ENCODE data around the gene ATP8B3. TPM values are rescaled to one million over a fixed set of nuclear protein-coding genes. Genes with fewer than 3 reads are reported as not detected.
"Not testable (repeated sequence)": the region's sequence is repeated elsewhere in the genome, so short reads cannot be mapped to it uniquely, and the experiment has no call there.

ATP8B3 gene
- total RNA-seq, 3 donors from 2014 or later = 0.37 to 0.66 (median 0.43) TPM

DNA sequence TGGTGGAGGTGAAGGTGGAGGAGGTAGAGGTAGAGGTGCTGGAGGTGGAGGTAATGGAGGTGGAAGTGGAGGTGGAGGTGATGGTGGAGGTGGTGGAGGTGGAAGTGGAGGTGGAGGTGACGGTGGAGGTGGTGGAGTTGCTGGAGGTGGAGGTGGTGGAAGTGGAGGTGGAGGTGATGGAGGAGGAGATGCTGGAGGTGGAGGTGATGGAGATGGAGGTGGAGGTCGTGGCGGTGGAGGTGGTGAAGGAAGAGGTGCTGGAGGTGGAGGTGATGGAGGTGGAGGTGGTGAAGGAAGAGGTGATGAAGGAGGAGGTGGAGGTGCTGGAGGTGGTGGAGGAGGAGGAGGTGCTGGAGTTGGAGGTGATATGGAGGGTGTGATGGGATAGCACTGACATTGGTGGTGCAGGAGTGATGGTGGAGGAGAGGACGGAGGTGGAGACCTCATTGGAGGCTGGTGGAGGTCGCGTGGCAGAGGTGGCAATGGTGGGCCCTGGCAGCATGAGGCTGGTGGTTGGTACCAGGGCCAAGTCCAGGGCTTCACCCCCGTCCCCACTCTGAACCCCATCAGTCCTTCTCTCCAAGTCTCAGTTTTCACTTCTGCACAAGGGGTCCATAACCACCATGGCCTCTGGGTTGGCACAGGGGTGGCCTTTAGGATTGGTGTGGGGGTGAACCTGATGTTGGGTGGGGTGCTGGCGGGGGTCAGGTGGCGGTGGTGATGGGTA, 43.0 kb downstream of the ATP8B3 start:
- no peaks in the 10 kb centered on the region for H3K4me1 Mint-ChIP-seq (ENCODE audit: low read depth)
- DNase-seq = no peak
- ATAC-seq = no peak

DNA sequence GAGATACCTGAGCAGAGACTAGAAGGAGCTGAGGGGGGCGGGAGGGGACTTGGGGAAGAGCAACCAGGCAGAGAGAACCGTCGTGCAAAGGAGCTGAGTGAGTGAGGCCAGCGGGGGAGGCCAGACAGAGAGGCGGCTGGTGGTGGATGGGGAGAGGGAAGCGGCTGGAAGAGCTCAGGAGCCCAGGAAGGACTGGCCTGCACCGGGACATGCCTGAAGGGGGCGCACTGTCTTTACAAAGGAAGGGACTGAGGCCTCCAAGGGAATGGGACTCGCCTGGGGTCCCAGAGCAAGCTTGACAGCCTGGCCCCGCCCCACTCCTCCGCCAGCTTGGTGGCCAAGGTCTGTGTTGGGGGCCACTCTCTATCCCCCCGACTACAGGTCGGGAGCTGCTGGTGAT, 43.8 kb downstream of the ATP8B3 start:
- no peak overlapping the region for H3K4me3 Mint-ChIP-seq
- ATAC-seq = no peak
- no peak for DNase-seq
- H3K9me3 Mint-ChIP-seq = peaks cover 15% of the 10 kb centered on the region
- no peaks in the 10 kb centered on the region for H3K4me1 Mint-ChIP-seq (ENCODE audit: low read depth)
- peaks cover 85% of the 10 kb centered on the region for H3K27me3 Mint-ChIP-seq (ENCODE audit: low read depth)
- H3K36me3 Mint-ChIP-seq (ENCODE audit: insufficient read depth) = no peaks in the 10 kb centered on the region

More for the DNA sequence above, 43.0 kb downstream of the ATP8B3 start:
- Mint-ChIP-seq H3K27me3 (ENCODE audit: low read depth) (peaks cover 85% of the 10 kb centered on the region), H3K4me3 (no peak overlapping the region), H3K9me3 (peaks cover 15% of the 10 kb centered on the region), H3K36me3 (ENCODE audit: insufficient read depth) (no peaks in the 10 kb centered on the region)

DNA sequence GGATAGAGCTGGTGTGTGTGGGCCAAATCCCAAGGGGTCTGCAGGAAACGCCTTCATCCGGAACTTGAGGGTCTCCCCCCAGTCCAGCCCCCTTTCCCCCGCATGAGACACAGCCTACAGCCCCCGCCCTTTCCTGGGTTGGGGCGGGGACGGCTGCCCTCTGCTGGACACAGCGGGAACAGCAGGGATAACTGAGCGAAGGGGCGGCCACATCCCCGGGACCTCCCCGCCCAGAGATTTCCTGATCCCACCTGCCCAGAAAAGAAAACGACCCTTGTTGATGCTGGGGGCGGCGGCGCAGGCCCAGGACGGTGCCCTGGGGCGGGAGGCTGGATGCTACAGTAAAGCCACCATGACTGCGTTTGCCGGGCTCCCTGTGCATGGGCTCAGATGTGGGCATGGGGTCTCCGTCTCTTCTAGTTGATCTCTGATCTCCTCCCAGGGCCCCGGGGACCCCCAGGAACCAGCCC, 44.6 kb downstream of the ATP8B3 start:
- H3K4me3 Mint-ChIP-seq = no peak overlapping the region
- no peaks in the 10 kb centered on the region for H3K36me3 Mint-ChIP-seq (ENCODE audit: insufficient read depth)
- DNase-seq (peak; percentile 63), ATAC-seq (peak; percentile 67 to 69)
- H3K4me1 Mint-ChIP-seq (ENCODE audit: low read depth) = no peaks in the 10 kb centered on the region
- peaks cover 15% of the 10 kb centered on the region for H3K9me3 Mint-ChIP-seq
- peaks cover 83% of the 10 kb centered on the region for H3K27me3 Mint-ChIP-seq (ENCODE audit: low read depth)

GRCh38 chr19:1766800-1767352, 45.2 kb downstream of the ATP8B3 start:
- ATAC-seq = peak in 1 of 2 donors; percentile 16
- Mint-ChIP-seq H3K4me1 (ENCODE audit: low read depth) (no peaks in the 10 kb centered on the region), H3K36me3 (ENCODE audit: insufficient read depth) (no peaks in the 10 kb centered on the region), H3K27me3 (ENCODE audit: low read depth) (peaks cover 81% of the 10 kb centered on the region), H3K4me3 (no peak overlapping the region), H3K9me3 (peaks cover 15% of the 10 kb centered on the region)
- no peak for DNase-seq

GRCh38 chr19:1765904-1766799, 45.9 kb downstream of the ATP8B3 start:
- Mint-ChIP-seq H3K4me3 (no peak overlapping the region), H3K36me3 (ENCODE audit: insufficient read depth) (no peaks in the 10 kb centered on the region), H3K27me3 (ENCODE audit: low read depth) (peaks cover 85% of the 10 kb centered on the region), H3K4me1 (ENCODE audit: low read depth) (no peaks in the 10 kb centered on the region), H3K9me3 (peaks cover 10% of the 10 kb centered on the region)
- ATAC-seq (peak in 1 of 2 donors; percentile 9), DNase-seq (no peak)

DNA sequence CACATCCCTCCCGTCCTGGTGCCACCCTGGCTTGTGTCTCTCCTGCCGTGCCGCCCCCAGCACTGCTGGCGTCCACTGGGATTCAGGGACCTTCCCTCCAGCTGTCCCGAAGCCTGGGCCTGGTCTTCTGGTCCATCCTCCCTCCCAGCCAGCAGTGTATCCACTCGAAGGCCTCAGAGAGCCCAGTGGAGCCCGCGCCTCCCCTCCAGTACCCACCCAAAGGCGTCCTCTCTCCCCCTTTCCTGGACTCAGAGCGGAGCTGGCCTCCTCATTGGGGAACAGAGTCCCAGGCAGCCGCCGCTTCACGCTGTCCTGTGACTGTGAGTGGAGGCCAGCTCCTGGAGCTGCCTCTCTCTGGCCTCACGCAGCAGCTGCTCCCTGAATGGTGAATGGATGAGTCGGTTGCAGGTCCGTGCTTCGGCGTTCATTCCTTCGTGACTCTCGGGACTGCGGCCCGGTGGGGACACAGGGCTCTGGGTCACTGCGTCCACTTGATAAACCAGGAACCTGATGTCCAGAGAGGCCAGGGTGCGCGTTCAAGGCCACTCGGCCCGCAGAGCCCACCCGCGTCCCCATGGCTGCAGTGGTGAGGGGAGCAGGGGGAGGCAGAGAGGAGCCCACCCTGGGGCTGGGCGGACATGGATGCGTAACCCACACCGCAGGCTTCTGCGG, 46.7 kb downstream of the ATP8B3 start:
- no peaks in the 10 kb centered on the region for H3K36me3 Mint-ChIP-seq (ENCODE audit: insufficient read depth)
- no peak for DNase-seq
- ATAC-seq = no peak

GRCh38 chr19:1764729-1765128, 47.3 kb downstream of the ATP8B3 start:
- peaks cover 82% of the 10 kb centered on the region for H3K27me3 Mint-ChIP-seq (ENCODE audit: low read depth)
- no peaks in the 10 kb centered on the region for H3K4me1 Mint-ChIP-seq (ENCODE audit: low read depth)
- no peaks in the 10 kb centered on the region for H3K36me3 Mint-ChIP-seq (ENCODE audit: insufficient read depth)
- H3K4me3 Mint-ChIP-seq = no peak overlapping the region
- H3K9me3 Mint-ChIP-seq = no peaks in the 10 kb centered on the region
- no peak for ATAC-seq
- no peak for DNase-seq

More for the DNA sequence above, 46.7 kb downstream of the ATP8B3 start:
- H3K4me1 Mint-ChIP-seq (ENCODE audit: low read depth) = no peaks in the 10 kb centered on the region
- peaks cover 84% of the 10 kb centered on the region for H3K27me3 Mint-ChIP-seq (ENCODE audit: low read depth)
- peaks cover 2% of the 10 kb centered on the region for H3K9me3 Mint-ChIP-seq
- H3K4me3 Mint-ChIP-seq = no peak overlapping the region

- Mint-ChIP-seq H3K9me3 (no peaks in the 10 kb centered on the region), H3K36me3 (ENCODE audit: insufficient read depth) (no peaks in the 10 kb centered on the region), H3K4me3 (no peak overlapping the region), H3K27me3 (ENCODE audit: low read depth) (peaks cover 82% of the 10 kb centered on the region), H3K4me1 (ENCODE audit: low read depth) (no peaks in the 10 kb centered on the region)
- DNase-seq (no peak), ATAC-seq (no peak)
Measured at GRCh38 chr19:1763648-1764639, 48.1 kb downstream of the ATP8B3 start.

DNA sequence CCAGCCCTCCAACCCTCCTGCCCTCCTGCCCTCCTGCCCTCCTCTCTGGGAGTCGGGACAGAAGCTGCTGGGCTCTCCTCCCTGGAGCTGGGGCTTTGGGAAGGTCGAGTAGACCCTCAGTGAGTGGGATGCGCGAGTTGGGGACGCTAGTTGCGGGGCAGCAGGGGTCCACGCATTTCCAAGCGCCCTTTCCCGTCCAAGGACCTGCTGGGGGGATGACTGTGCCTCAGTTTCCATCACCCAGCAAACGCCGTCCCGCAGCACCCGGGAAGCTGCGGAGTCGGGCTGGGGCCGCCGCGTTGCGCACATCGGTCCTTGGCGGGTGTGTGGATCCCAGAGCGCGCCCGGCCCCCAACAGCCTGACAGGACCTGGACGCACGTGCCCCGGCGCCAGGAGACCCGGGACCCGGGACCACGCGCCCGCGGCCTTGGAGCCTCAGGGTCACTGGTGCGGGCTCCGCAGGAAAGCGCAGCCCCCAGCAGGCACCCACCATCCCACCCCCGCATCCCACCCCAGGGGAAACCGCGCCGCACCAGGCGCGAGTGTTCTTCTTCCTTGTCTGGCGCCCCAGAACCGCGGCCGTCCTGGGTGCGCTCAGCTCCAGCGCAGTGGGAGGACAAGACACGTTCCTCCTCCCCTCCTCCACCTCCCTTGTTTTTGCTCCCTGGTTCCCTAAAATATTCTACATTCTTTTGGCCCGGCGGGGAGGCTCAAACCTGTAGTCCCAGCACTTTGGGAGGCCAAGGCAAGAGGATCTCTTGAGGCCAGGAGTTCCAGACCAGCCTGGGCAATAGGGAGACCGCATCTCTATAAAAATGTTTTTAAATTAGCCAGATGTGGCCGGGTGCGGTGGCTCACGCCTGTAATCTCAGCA, 49.6 kb downstream of the ATP8B3 start:
- DNase-seq = no peak
- Mint-ChIP-seq H3K4me3 (no peak overlapping the region), H3K27me3 (ENCODE audit: low read depth) (peaks cover 81% of the 10 kb centered on the region), H3K4me1 (ENCODE audit: low read depth) (no peaks in the 10 kb centered on the region), H3K9me3 (no peaks in the 10 kb centered on the region), H3K36me3 (ENCODE audit: insufficient read depth) (no peaks in the 10 kb centered on the region)
- no peak for ATAC-seq

- Mint-ChIP-seq H3K27me3 (ENCODE audit: low read depth) (peaks cover 80% of the 10 kb centered on the region), H3K36me3 (ENCODE audit: insufficient read depth) (no peaks in the 10 kb centered on the region), H3K9me3 (no peaks in the 10 kb centered on the region), H3K4me3 (no peak overlapping the region), H3K4me1 (ENCODE audit: low read depth) (peaks cover 4% of the 10 kb centered on the region)
- DNase-seq = no peak
- ATAC-seq = no peak
Measured at GRCh38 chr19:1761528-1762242, 50.4 kb downstream of the ATP8B3 start.

GRCh38 chr19:1760786-1761527, 51.1 kb downstream of the ATP8B3 start:
- not testable (repeated sequence) for ATAC-seq; H3K9me3 Mint-ChIP-seq; H3K36me3 Mint-ChIP-seq (ENCODE audit: insufficient read depth); H3K4me1 Mint-ChIP-seq (ENCODE audit: low read depth); DNase-seq; H3K4me3 Mint-ChIP-seq
- H3K27me3 Mint-ChIP-seq (ENCODE audit: low read depth) = peaks cover 81% of the 10 kb centered on the region
